ENCODE data around the gene PAX3.

PAX3 gene

GRCh38 chr2:222272446-222273015 is 26.3 kb downstream of the PAX3 start:
- Histone ChIP-seq H3K79me2 (ENCODE audit: insufficient read depth, low read length) (no peaks in the 10 kb centered on the region), H3K9ac (ENCODE audit: low read length) (no peak overlapping the region), H3K27ac (ENCODE audit: low read depth, low read length) (no peak overlapping the region), H3K4me3 (ENCODE audit: insufficient read depth, low read length, poor library complexity, severe bottlenecking) (no peak overlapping the region), H3F3A (ENCODE audit: insufficient read depth) (no peaks in the 10 kb centered on the region), H3K9me3 (ENCODE audit: insufficient read depth, low read length) (no peaks in the 10 kb centered on the region), H3K27me3 (ENCODE audit: low read length) (no peaks in the 10 kb centered on the region; the same call in 1 of the 2 replicates), H2AFZ (ENCODE audit: low read depth, low read length, severe bottlenecking) (no peak overlapping the region), H3K4me2 (ENCODE audit: low read depth, low read length, poor library complexity, severe bottlenecking) (no peak overlapping the region), H4K20me1 (ENCODE audit: low read depth, low read length) (no peaks in the 10 kb centered on the region), H3K36me3 (ENCODE audit: low read length) (no peaks in the 10 kb centered on the region), H3K9me2 (replicated peaks; ENCODE audit: insufficient read depth, low read length) (no peaks in the 10 kb centered on the region)
- TF ChIP-seq EZH2phosphoT487 (conservative IDR thresholded peaks at IDR 0.05; ENCODE audit: low read length) (no peak), CTCF (IDR thresholded peaks at IDR 0.05; ENCODE audit: insufficient read depth, low read length, poor library complexity, severe bottlenecking) (no peak)

- no peaks in the 10 kb centered on the region for H3K79me2 ChIP-seq (ENCODE audit: insufficient read depth, low read length)
- no peaks in the 10 kb centered on the region for H3K36me3 ChIP-seq (ENCODE audit: low read length)
- H3K27ac ChIP-seq (ENCODE audit: low read depth, low read length) = no peak overlapping the region
- H3K9me2 ChIP-seq (replicated peaks; ENCODE audit: insufficient read depth, low read length) = no peaks in the 10 kb centered on the region
- no peaks in the 10 kb centered on the region; the same call in 1 of the 2 replicates for H3K27me3 ChIP-seq (ENCODE audit: low read length)
- H4K20me1 ChIP-seq (ENCODE audit: low read depth, low read length) = no peaks in the 10 kb centered on the region
- TF ChIP-seq CTCF (IDR thresholded peaks at IDR 0.05; ENCODE audit: insufficient read depth, low read length, poor library complexity, severe bottlenecking) (no peak), EZH2phosphoT487 (conservative IDR thresholded peaks at IDR 0.05; ENCODE audit: low read length) (no peak)
- H2AFZ ChIP-seq (ENCODE audit: low read depth, low read length, severe bottlenecking) = no peak overlapping the region
- H3K9me3 ChIP-seq (ENCODE audit: insufficient read depth, low read length) = no peaks in the 10 kb centered on the region
- H3K9ac ChIP-seq (ENCODE audit: low read length) = no peak overlapping the region
- H3K4me3 ChIP-seq (ENCODE audit: insufficient read depth, low read length, poor library complexity, severe bottlenecking) = no peak overlapping the region
- no peaks in the 10 kb centered on the region for H3F3A ChIP-seq (ENCODE audit: insufficient read depth)
- H3K4me2 ChIP-seq (ENCODE audit: low read depth, low read length, poor library complexity, severe bottlenecking) = no peak overlapping the region
Measured at GRCh38 chr2:222271854-222272253, 26.9 kb downstream of the PAX3 start.

GRCh38 chr2:222270396-222270795 is 28.4 kb downstream of the PAX3 start:
- H3F3A ChIP-seq (ENCODE audit: insufficient read depth) = no peaks in the 10 kb centered on the region
- no peaks in the 10 kb centered on the region for H4K20me1 ChIP-seq (ENCODE audit: low read depth, low read length)
- no peak for TF ChIP-seq EZH2phosphoT487 (conservative IDR thresholded peaks at IDR 0.05; ENCODE audit: low read length)
- TF ChIP-seq CTCF (IDR thresholded peaks at IDR 0.05; ENCODE audit: insufficient read depth, low read length, poor library complexity, severe bottlenecking) = no peak
- H2AFZ ChIP-seq (ENCODE audit: low read depth, low read length, severe bottlenecking) = no peak overlapping the region
- no peak overlapping the region for H3K4me3 ChIP-seq (ENCODE audit: insufficient read depth, low read length, poor library complexity, severe bottlenecking)
- no peaks in the 10 kb centered on the region for H3K9me2 ChIP-seq (replicated peaks; ENCODE audit: insufficient read depth, low read length)
- no peaks in the 10 kb centered on the region for H3K9me3 ChIP-seq (ENCODE audit: insufficient read depth, low read length)
- no peaks in the 10 kb centered on the region for H3K36me3 ChIP-seq (ENCODE audit: low read length)
- H3K4me2 ChIP-seq (ENCODE audit: low read depth, low read length, poor library complexity, severe bottlenecking) = no peak overlapping the region
- H3K79me2 ChIP-seq (ENCODE audit: insufficient read depth, low read length) = no peaks in the 10 kb centered on the region
- no peak overlapping the region for H3K9ac ChIP-seq (ENCODE audit: low read length)
- no peaks in the 10 kb centered on the region; the same call in 1 of the 2 replicates for H3K27me3 ChIP-seq (ENCODE audit: low read length)
- H3K27ac ChIP-seq (ENCODE audit: low read depth, low read length) = no peak overlapping the region
